ENCODE measurements around the gene IL12RB2.

DNA sequence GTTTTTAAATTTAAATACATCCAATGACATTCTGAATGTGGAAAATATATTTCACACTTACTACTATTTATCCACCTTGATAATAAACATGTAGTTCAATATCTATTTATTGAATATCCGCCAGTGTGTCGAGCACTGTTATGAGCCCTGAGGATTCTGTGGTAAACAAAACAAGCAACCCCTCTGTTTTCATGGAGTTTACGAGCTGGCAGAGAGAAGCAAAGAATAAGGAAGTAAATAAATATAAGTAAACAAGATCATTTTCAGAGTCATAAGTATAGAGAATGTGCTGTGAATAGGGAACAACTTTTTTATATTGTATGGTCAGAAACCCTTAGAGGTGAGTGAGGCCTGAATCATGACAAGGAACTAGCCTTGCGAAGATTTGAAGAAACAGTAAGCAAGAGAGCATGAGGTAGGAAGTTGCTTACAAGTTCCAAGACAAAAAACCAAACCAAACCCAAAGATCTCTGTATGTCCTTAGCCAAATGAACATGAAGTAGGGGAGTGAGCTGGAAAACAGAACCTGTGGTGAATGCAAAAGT, 128.9 kb downstream of the IL12RB2 start:
- TF ChIP-seq GATA2 (IDR thresholded peaks at IDR 0.05; ENCODE audit: low read depth, low read length) (no peak), GATA3 (IDR thresholded peaks at IDR 0.05; ENCODE audit: low read depth, low read length) (no peak)
